ENCODE results near the gene TEX261.

The TEX261 gene

DNA sequence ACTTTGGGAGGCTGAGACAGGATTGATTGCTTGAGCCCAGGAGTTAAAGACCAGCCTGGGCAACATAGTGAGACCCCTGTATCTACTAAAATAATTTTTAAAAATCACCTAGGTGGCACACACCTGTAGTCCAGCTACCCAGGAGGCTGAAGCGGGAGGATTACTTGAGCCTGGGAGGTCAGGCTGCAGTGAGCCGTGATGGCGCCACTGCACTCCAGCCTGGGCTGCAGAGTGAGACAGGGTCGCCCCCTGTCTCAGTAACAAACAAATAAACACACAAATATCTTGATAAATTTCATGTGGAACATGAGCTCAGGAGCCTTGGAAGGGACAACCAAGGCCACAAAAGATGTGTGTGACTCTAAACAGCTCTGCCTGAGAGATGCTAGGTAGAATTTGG lies 28.0 kb downstream of the TEX261 start:
- no peaks in the 10 kb centered on the region for H3K4me1 ChIP-seq
- no peak overlapping the region for H3K4me3 ChIP-seq (ENCODE audit: low read depth, low read length)
- no peaks in the 10 kb centered on the region for H3K36me3 ChIP-seq
- no peak for DNase-seq
- H3K9me3 ChIP-seq, result no peaks in the 10 kb centered on the region
- H3K27me3 ChIP-seq, result no peaks in the 10 kb centered on the region
- TF ChIP-seq, protein P1, sequence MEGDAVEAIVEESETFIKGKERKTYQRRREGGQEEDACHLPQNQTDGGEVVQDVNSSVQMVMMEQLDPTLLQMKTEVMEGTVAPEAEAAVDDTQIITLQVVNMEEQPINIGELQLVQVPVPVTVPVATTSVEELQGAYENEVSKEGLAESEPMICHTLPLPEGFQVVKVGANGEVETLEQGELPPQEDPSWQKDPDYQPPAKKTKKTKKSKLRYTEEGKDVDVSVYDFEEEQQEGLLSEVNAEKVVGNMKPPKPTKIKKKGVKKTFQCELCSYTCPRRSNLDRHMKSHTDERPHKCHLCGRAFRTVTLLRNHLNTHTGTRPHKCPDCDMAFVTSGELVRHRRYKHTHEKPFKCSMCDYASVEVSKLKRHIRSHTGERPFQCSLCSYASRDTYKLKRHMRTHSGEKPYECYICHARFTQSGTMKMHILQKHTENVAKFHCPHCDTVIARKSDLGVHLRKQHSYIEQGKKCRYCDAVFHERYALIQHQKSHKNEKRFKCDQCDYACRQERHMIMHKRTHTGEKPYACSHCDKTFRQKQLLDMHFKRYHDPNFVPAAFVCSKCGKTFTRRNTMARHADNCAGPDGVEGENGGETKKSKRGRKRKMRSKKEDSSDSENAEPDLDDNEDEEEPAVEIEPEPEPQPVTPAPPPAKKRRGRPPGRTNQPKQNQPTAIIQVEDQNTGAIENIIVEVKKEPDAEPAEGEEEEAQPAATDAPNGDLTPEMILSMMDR (IDR thresholded peaks at IDR 0.05; ENCODE audit: low read depth, low read length), result no peak

DNA sequence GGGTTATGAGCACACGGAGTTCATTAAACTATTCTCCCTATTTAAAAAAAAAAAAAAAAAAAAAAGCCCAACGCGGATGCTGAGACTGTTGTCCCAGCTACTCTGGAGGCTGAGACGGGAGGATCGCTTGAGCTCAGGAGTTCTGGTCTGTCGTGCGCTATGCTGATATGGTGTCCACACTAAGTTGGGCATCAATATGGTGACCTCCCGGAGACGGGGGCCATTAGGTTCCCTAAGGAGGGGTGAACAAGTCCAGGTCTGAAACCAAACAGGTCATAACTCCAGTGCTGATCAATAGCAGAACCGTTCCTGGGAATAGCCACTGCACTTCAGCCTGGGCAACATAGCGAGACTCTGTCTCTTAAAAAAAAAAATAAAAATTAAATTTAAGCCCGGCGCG lies 29.2 kb downstream of the TEX261 start:
- no peak overlapping the region for H3K4me3 ChIP-seq (ENCODE audit: low read depth, low read length)

GRCh38 chr2:70964596-70965386 lies 29.9 kb downstream of the TEX261 start:
- TF ChIP-seq, protein P1 (IDR thresholded peaks at IDR 0.05; ENCODE audit: low read depth, low read length), result no peak
- no peaks in the 10 kb centered on the region for H3K36me3 ChIP-seq
- no peaks in the 10 kb centered on the region for H3K4me1 ChIP-seq
- no peak for DNase-seq
- H3K9me3 ChIP-seq, result no peaks in the 10 kb centered on the region
- no peaks in the 10 kb centered on the region for H3K27me3 ChIP-seq
- H3K4me3 ChIP-seq (ENCODE audit: low read depth, low read length), result no peak overlapping the region

More for the DNA sequence above, 29.2 kb downstream of the TEX261 start:
- TF ChIP-seq, protein P1 (IDR thresholded peaks at IDR 0.05; ENCODE audit: low read depth, low read length), result no peak
- no peaks in the 10 kb centered on the region for H3K36me3 ChIP-seq
- no peaks in the 10 kb centered on the region for H3K4me1 ChIP-seq
- no peaks in the 10 kb centered on the region for H3K27me3 ChIP-seq
- no peaks in the 10 kb centered on the region for H3K9me3 ChIP-seq
- DNase-seq, result no peak

DNA sequence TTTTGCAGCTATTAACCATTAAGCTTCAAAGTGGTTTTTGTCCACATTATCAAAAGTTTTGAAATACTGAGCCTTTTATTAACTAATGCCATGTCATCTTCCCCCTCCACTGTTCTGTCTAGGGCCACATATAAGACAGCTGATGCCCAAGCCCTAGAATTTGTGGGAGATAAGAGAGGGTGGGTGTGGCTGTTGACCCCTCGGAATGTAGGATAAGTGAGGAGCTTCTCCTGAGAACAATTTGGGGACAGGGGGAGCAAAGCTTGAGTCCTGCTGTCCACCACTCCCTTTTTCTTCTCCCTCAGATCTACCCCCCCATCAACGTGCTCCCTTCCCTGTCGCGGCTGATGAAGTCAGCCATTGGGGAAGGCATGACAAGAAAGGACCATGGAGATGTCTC lies 30.5 kb downstream of the TEX261 start:
- no peaks in the 10 kb centered on the region for H3K27me3 ChIP-seq
- H3K4me3 ChIP-seq (ENCODE audit: low read depth, low read length), result no peak overlapping the region
- H3K4me1 ChIP-seq, result no peaks in the 10 kb centered on the region
- TF ChIP-seq, protein P1 (IDR thresholded peaks at IDR 0.05; ENCODE audit: low read depth, low read length), result no peak
- no peaks in the 10 kb centered on the region for H3K36me3 ChIP-seq
- H3K9me3 ChIP-seq, result no peaks in the 10 kb centered on the region
- no peak for DNase-seq

GRCh38 chr2:70962885-70963878 lies 31.5 kb downstream of the TEX261 start:
- TF ChIP-seq, protein P1 (IDR thresholded peaks at IDR 0.05; ENCODE audit: low read depth, low read length), result no peak
- H3K4me1 ChIP-seq, result no peaks in the 10 kb centered on the region
- no peak overlapping the region for H3K4me3 ChIP-seq (ENCODE audit: low read depth, low read length)
- no peaks in the 10 kb centered on the region for H3K36me3 ChIP-seq
- H3K27me3 ChIP-seq, result no peaks in the 10 kb centered on the region
- DNase-seq, result no peak
- no peaks in the 10 kb centered on the region for H3K9me3 ChIP-seq
